GM19025 (cell line): Measurements from ENCODE around the gene CFAP68.

Experiments used
- ATAC-seq: cut with Tn5 transposase; IDR thresholded peaks from one replicate; pipeline ENCODE4 v1.9.1; 2021; ENCODE audit warnings: mild to moderate bottlenecking, low read depth, moderate library complexity; ENCODE audit not compliant: unreplicated experiment

CFAP68 gene

GRCh38 chr11:111878849-111879636 lies at the start of gene CFAP68, which contains the start of gene FDXACB1:
Gene CFAP68 (plus strand): TSS chr11:111879541. CDS start chr11:111879561, 20 bp downstream.
Gene FDXACB1 (minus strand): TSS chr11:111879165. CDS start chr11:111879132, 33 bp downstream.
- peak; percentile 84 for ATAC-seq

GRCh38 chr11:111833524-111833923 lies 45.8 kb upstream of the CFAP68 start:
- ATAC-seq: no peak

GRCh38 chr11:111834432-111835163 lies 44.7 kb upstream of the CFAP68 start:
- ATAC-seq: no peak

- no peak for ATAC-seq
Measured at GRCh38 chr11:111835665-111836064, 43.7 kb upstream of the CFAP68 start.

GRCh38 chr11:111836162-111836561 lies 43.2 kb upstream of the CFAP68 start:
- no peak for ATAC-seq

GRCh38 chr11:111836721-111837120 lies 42.6 kb upstream of the CFAP68 start:
- ATAC-seq: peak; percentile 77

- ATAC-seq: no peak
Measured at GRCh38 chr11:111837366-111837891, 41.9 kb upstream of the CFAP68 start.

- ATAC-seq: no peak
Measured at GRCh38 chr11:111838054-111838453, 41.3 kb upstream of the CFAP68 start.

- ATAC-seq: no peak
Measured at GRCh38 chr11:111840143-111840542, 39.2 kb upstream of the CFAP68 start.

- ATAC-seq: peak; percentile 46
Measured at GRCh38 chr11:111841370-111842053, 37.8 kb upstream of the CFAP68 start.

- ATAC-seq: no peak
Measured at GRCh38 chr11:111843661-111844060, 35.7 kb upstream of the CFAP68 start.

GRCh38 chr11:111845276-111846028 lies 33.9 kb upstream of the CFAP68 start:
- no peak for ATAC-seq

GRCh38 chr11:111846063-111846462 lies 33.3 kb upstream of the CFAP68 start:
- no peak for ATAC-seq

GRCh38 chr11:111846636-111847035 lies 32.7 kb upstream of the CFAP68 start:
- no peak for ATAC-seq

- no peak for ATAC-seq
Measured at GRCh38 chr11:111849631-111850030, 29.7 kb upstream of the CFAP68 start.

- ATAC-seq: no peak
Measured at GRCh38 chr11:111851067-111851466, 28.3 kb upstream of the CFAP68 start.

- ATAC-seq: no peak
Measured at GRCh38 chr11:111851636-111852035, 27.7 kb upstream of the CFAP68 start.

GRCh38 chr11:111852103-111852502 lies 27.2 kb upstream of the CFAP68 start:
- no peak for ATAC-seq

GRCh38 chr11:111855506-111855905 lies 23.8 kb upstream of the CFAP68 start:
- no peak for ATAC-seq

GRCh38 chr11:111860257-111860656 lies 19.1 kb upstream of the CFAP68 start:
- ATAC-seq: no peak
